ENCODE data around the gene NAALADL2.

Gene NAALADL2

DNA sequence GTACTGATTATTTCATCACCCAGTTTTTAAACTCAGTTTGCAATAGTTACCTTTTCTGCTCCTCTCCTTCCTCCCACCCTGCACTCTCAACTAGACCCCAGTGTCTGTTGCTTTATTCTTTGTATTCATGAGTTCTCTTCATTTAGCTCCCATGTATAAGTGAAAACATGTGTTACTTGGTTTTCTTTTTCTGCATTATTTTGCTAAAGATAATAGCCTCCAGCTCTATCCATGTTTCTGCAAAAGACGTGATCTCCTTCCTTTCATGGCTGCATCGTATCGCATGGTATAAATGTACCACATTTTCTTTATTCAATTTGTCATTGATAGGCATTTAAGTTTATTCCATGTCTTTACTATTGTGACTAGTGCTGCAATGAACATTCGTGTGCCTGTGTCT, 79.0 kb downstream of the NAALADL2 start:
- no peak overlapping the region for H3K4me3 ChIP-seq (ENCODE audit: low read length)
- no peaks in the 10 kb centered on the region for H3K36me3 ChIP-seq (replicated peaks; ENCODE audit: low read depth, low read length)
- H3K9ac ChIP-seq (ENCODE audit: low read length): no peak overlapping the region
- H3K79me2 ChIP-seq (ENCODE audit: low read length): no peaks in the 10 kb centered on the region
- H4K20me1 ChIP-seq (ENCODE audit: insufficient read depth, low read length): no peaks in the 10 kb centered on the region
- H3K4me1 ChIP-seq (ENCODE audit: low read length): no peaks in the 10 kb centered on the region
- no peaks in the 10 kb centered on the region for H3K9me3 ChIP-seq (ENCODE audit: insufficient read depth, low read length)
- TF ChIP-seq CTCF (IDR thresholded peaks at IDR 0.05; ENCODE audit: low read depth, low read length) (no peak), EZH2phosphoT487 (IDR thresholded peaks at IDR 0.05; ENCODE audit: low read depth) (no peak)
- H3K27ac ChIP-seq (ENCODE audit: low read length): no peak overlapping the region
- no peak overlapping the region for H2AFZ ChIP-seq (ENCODE audit: low read depth, low read length)
- H3K27me3 ChIP-seq (ENCODE audit: low read depth, low read length): no peaks in the 10 kb centered on the region
- no peak overlapping the region for H3K4me2 ChIP-seq (ENCODE audit: low read length)

DNA sequence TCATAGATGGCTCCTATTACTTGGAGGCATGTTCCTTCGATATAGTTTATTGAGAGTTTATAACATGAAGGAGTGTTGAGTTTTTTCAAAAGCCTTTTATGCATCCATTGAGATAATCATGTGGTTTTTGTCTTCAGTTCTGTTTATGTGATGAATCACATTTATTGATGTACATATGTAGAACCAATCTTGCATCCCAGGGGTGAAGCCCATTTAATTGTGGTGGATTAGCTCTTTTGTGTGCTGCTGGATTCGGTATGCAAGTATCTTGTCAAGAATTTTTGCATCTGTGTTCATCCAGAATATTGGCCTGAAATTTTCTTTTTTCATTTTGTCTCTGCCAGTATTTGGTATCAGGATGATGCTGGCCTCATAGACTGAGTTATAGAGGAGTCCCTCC, 81.0 kb downstream of the NAALADL2 start:
- Histone ChIP-seq H3K79me2 (ENCODE audit: low read length) (no peaks in the 10 kb centered on the region), H3K4me2 (ENCODE audit: low read length) (no peak overlapping the region), H2AFZ (ENCODE audit: low read depth, low read length) (no peak overlapping the region), H3K27ac (ENCODE audit: low read length) (no peak overlapping the region), H3K36me3 (replicated peaks; ENCODE audit: low read depth, low read length) (no peaks in the 10 kb centered on the region), H3K4me1 (ENCODE audit: low read length) (no peaks in the 10 kb centered on the region), H3K9ac (ENCODE audit: low read length) (no peak overlapping the region), H4K20me1 (ENCODE audit: insufficient read depth, low read length) (no peaks in the 10 kb centered on the region), H3K27me3 (ENCODE audit: low read depth, low read length) (no peaks in the 10 kb centered on the region), H3K4me3 (ENCODE audit: low read length) (no peak overlapping the region), H3K9me3 (ENCODE audit: insufficient read depth, low read length) (no peaks in the 10 kb centered on the region)
- TF ChIP-seq CTCF (IDR thresholded peaks at IDR 0.05; ENCODE audit: low read depth, low read length): no peak
- TF ChIP-seq EZH2phosphoT487 (IDR thresholded peaks at IDR 0.05; ENCODE audit: low read depth): no peak

- H3K4me3 ChIP-seq (ENCODE audit: low read length): no peak overlapping the region
- no peak overlapping the region for H3K9ac ChIP-seq (ENCODE audit: low read length)
- H3K4me2 ChIP-seq (ENCODE audit: low read length): no peak overlapping the region
- H4K20me1 ChIP-seq (ENCODE audit: insufficient read depth, low read length): no peaks in the 10 kb centered on the region
- no peaks in the 10 kb centered on the region for H3K36me3 ChIP-seq (replicated peaks; ENCODE audit: low read depth, low read length)
- no peaks in the 10 kb centered on the region for H3K79me2 ChIP-seq (ENCODE audit: low read length)
- no peaks in the 10 kb centered on the region for H3K27me3 ChIP-seq (ENCODE audit: low read depth, low read length)
- H3K4me1 ChIP-seq (ENCODE audit: low read length): no peaks in the 10 kb centered on the region
- H3K27ac ChIP-seq (ENCODE audit: low read length): no peak overlapping the region
- H2AFZ ChIP-seq (ENCODE audit: low read depth, low read length): no peak overlapping the region
- TF ChIP-seq CTCF (IDR thresholded peaks at IDR 0.05; ENCODE audit: low read depth, low read length) (no peak), EZH2phosphoT487 (IDR thresholded peaks at IDR 0.05; ENCODE audit: low read depth) (no peak)
- H3K9me3 ChIP-seq (ENCODE audit: insufficient read depth, low read length): no peaks in the 10 kb centered on the region
Measured at GRCh38 chr3:174945276-174945675, 86.1 kb downstream of the NAALADL2 start.

GRCh38 chr3:174945951-174946350, 86.8 kb downstream of the NAALADL2 start:
- Histone ChIP-seq H2AFZ (ENCODE audit: low read depth, low read length) (no peak overlapping the region), H3K4me3 (ENCODE audit: low read length) (no peak overlapping the region), H3K79me2 (ENCODE audit: low read length) (no peaks in the 10 kb centered on the region), H4K20me1 (ENCODE audit: insufficient read depth, low read length) (no peaks in the 10 kb centered on the region), H3K27ac (ENCODE audit: low read length) (no peak overlapping the region), H3K27me3 (ENCODE audit: low read depth, low read length) (no peaks in the 10 kb centered on the region), H3K9ac (ENCODE audit: low read length) (no peak overlapping the region), H3K4me1 (ENCODE audit: low read length) (no peaks in the 10 kb centered on the region), H3K36me3 (replicated peaks; ENCODE audit: low read depth, low read length) (no peaks in the 10 kb centered on the region), H3K4me2 (ENCODE audit: low read length) (no peak overlapping the region), H3K9me3 (ENCODE audit: insufficient read depth, low read length) (no peaks in the 10 kb centered on the region)
- TF ChIP-seq EZH2phosphoT487 (IDR thresholded peaks at IDR 0.05; ENCODE audit: low read depth) (no peak), CTCF (IDR thresholded peaks at IDR 0.05; ENCODE audit: low read depth, low read length) (no peak)

All from OCI-LY3 (cell line).